Esophagus squamous epithelium (tissue), 5 donors: Measurements from ENCODE around the gene MMRN2. TPM values are rescaled to one million over a fixed set of nuclear protein-coding genes. Genes with fewer than 3 reads are reported as not detected.

Experiments
- DNase-seq: peaks from one replicate; lab custom pipeline; 2025; lab: John Stamatoyannopoulos, UW
- H3K27ac ChIP-seq, 4 donors: fragments of 200-600 bp; sonication (generic); one replicate each; pipeline ENCODE4 v1.5.1; 2016 to 2019; ENCODE audit warnings: mild to moderate bottlenecking in 1 of 4
- H3K27me3 ChIP-seq, 4 donors: fragments of 200-600 bp; sonication (generic); 1 replicate in 3 of 4; 2 replicates in 1 of 4; pipeline versions ENCODE4 v1.5.1 to v1.6.0; 2017 to 2021; ENCODE audit warnings: antibody characterized with exemption in 1 of 4
- H3K36me3 ChIP-seq, 3 donors: fragments of 200-600 bp; sonication (generic); one replicate each; pipeline ENCODE4 v1.5.1; 2016 to 2019
- H3K4me1 ChIP-seq, 3 donors: fragments of 200-600 bp; sonication (generic); one replicate each; pipeline ENCODE4 v1.5.1; 2017 to 2019
- H3K4me3 ChIP-seq, 4 donors: fragments of 200-600 bp; sonication (generic); 1 replicate in 3 of 4; 2 replicates in 1 of 4; pipeline ENCODE4 v1.5.1; 2016 to 2019; ENCODE audit warnings: mild to moderate bottlenecking in 2 of 4, moderate library complexity in 1 of 4
- H3K9me3 ChIP-seq, 3 donors: fragments of 200-600 bp; sonication (generic); one replicate each; pipeline ENCODE4 v1.5.1; 2016 to 2019
- POLR2A ChIP-seq, 4 donors: fragments of 450-650 bp; IDR thresholded peaks; one replicate each; pipeline ENCODE4 v1.6.1; 2017; ENCODE audit warnings: antibody characterized with exemption in 4 of 4, mild to moderate bottlenecking in 4 of 4, moderate library complexity in 3 of 4
- WGBS, 2 donors: methylation state at CpG; one replicate each; pipeline ENCODE4 v1.1.5; 2018; 5-methylcytosine and 5-hydroxymethylcytosine counted together
- intact Hi-C: fragments of 100-400 bp; cut with DNase I; formaldehyde crosslinking; loops from one replicate; pipeline ENCODE4 v1.15.0; 2022
- small RNA-seq, 4 donors: library from RNA; depleted of rRNA; stranded (forward); fragments of <200 nt; gene quantifications; one replicate each; pipeline ENCODE3, GENCODE V24; 2016
- total RNA-seq, 4 donors: library from RNA; depleted of rRNA; stranded (reverse); fragments of >200 nt; gene quantifications; one replicate each; pipeline ENCODE4 v1.1.0, GENCODE V29; 2016
- TF ChIP-seq, protein P1 (sequence below), 6 experiments: fragments of 450-650 bp in 4 of 6; fragments of 200-600 bp in 2 of 6; sonication (generic) in 2 of 6; IDR thresholded peaks; one replicate each; pipeline ENCODE4 v1.5.1; 2016 to 2019; ENCODE audit warnings: antibody characterized with exemption in 6 of 6, mild to moderate bottlenecking in 4 of 6, moderate library complexity in 4 of 6
- donor health status: DM: yes; HTN: yes; CAD: no.

The MMRN2 gene
- total RNA-seq, 4 donors from 2014 or later = 3.4 to 18.1 (median 11.0) TPM

DNA sequence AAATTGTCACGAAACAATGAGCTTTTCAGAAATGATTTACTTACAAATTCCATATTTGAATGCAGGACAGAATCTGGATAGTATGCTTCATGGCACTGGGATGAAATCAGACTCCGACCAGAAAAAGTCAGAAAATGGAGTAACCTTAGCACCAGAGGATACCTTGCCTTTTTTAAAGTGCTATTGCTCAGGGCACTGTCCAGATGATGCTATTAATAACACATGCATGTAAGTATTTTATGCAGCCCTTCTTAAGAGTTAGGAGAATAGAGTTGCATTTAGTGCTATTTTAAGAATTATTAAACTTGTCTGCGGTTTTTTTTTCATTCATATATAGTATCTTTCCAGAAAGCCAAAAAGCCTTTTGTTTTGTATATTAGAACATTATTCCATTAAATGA is 67.4 kb downstream of the MMRN2 start:
- WGBS, 2 donors = 70 to 81% methylated on average over 3 of the region's 3 CpGs
- DNase-seq = no peak
- Histone ChIP-seq H3K27me3 (no peaks in the 10 kb centered on the region), H3K27ac (no peak overlapping the region), H3K4me1 (peaks cover 0 to 13% (median 0%) of the 10 kb centered on the region in 3 donors), H3K9me3 (no peaks in the 10 kb centered on the region), H3K4me3 (no peak overlapping the region), H3K36me3 (peaks cover 0 to 27% (median 5%) of the 10 kb centered on the region in 3 donors)
- intact Hi-C loops = no loop called here
- TF ChIP-seq POLR2A (IDR thresholded peaks at IDR 0.05) = no peak
- TF ChIP-seq, protein P1, sequence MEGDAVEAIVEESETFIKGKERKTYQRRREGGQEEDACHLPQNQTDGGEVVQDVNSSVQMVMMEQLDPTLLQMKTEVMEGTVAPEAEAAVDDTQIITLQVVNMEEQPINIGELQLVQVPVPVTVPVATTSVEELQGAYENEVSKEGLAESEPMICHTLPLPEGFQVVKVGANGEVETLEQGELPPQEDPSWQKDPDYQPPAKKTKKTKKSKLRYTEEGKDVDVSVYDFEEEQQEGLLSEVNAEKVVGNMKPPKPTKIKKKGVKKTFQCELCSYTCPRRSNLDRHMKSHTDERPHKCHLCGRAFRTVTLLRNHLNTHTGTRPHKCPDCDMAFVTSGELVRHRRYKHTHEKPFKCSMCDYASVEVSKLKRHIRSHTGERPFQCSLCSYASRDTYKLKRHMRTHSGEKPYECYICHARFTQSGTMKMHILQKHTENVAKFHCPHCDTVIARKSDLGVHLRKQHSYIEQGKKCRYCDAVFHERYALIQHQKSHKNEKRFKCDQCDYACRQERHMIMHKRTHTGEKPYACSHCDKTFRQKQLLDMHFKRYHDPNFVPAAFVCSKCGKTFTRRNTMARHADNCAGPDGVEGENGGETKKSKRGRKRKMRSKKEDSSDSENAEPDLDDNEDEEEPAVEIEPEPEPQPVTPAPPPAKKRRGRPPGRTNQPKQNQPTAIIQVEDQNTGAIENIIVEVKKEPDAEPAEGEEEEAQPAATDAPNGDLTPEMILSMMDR (IDR thresholded peaks at IDR 0.05) = no peak

DNA sequence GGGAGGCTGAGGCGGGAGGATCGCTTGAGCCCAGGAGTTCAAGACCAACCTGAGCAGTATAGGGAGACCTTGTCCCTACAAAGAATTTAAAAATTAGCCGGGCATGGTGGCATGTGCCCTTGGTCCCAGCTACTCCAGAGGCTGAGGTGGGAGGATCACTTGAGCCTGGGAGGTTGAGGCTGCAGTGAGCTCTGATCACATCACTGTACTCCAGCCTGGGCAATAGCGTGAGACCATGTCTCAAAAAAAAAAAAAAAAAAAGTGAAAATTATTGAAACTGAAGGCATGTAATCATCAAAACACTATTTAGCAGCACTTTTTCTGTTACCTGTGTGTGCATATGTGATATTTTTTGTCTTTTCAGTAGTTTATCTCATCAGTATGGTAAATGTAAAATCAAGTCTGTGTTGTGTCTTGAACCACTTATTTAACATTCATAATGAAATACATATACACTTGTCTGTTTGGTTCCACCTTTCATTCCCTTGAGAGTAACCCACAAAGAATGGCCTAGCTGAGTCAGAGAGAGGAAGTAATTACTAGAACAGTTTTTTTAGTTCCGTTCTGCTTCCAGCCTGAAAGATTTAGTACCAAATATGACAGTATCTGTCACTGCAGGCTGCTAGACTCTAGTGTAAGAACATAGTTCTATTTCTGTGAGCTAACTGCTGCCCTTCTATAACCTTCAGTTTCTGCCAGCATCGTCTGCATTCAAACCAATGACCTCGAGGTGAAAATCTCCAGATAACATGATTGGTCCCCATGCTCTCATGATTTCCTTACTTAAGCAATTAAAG is 68.6 kb downstream of the MMRN2 start:
- Histone ChIP-seq H3K4me1 (peaks cover 0 to 13% (median 0%) of the 10 kb centered on the region in 3 donors), H3K27me3 (no peaks in the 10 kb centered on the region), H3K9me3 (no peaks in the 10 kb centered on the region), H3K27ac (peak overlapping the region in 2 of 4 donors; percentile 23 to 24), H3K36me3 (peaks cover 0 to 24% (median 5%) of the 10 kb centered on the region in 3 donors), H3K4me3 (no peak overlapping the region)
- WGBS, 2 donors = 60 to 80% methylated on average over 7 of the region's 7 CpGs
- no peak for TF ChIP-seq POLR2A (IDR thresholded peaks at IDR 0.05)
- TF ChIP-seq, protein P1 (IDR thresholded peaks at IDR 0.05) = no peak
- no peak for DNase-seq
- intact Hi-C loops = no loop called here

Small RNAs within 50 kb of the gene (small RNA-seq; reads per million reads assigned to genes)
- 0 reads per million in 4 donors for gene BMS1P3
- 0 to 0.15 (median 0) reads per million in 4 donors for gene RNU1-19P

Other genes starting within 250 kb of the MMRN2 start
- 10 to 100 TPM in 3 of 4 donors, 1 to 10 TPM in 1; 5.2 to 40.2 (median 26.0) TPM for gene BMPR1A, start 201.0 kb downstream of the MMRN2 start, total RNA-seq
- gene SNCG, start 984 bp upstream of the MMRN2 start, total RNA-seq = 10 to 100 TPM in 2 of 4 donors, 1 to 10 TPM in 2; 5.3 to 32.4 (median 11.4) TPM
- gene ADIRF, start 10.9 kb upstream of the MMRN2 start, total RNA-seq = 10 to 100 TPM; 23.8 to 74.4 (median 47.4) TPM
- 100 to 1,000 TPM in 2 of 4 donors, 10 to 100 TPM in 2; 57.1 to 371 (median 225) TPM for gene FAM25A, start 62.7 kb upstream of the MMRN2 start, total RNA-seq
- gene GLUD1, start 137.2 kb upstream of the MMRN2 start, total RNA-seq = 100 to 1,000 TPM; 114 to 204 (median 130) TPM
- gene SHLD2, start 137.6 kb upstream of the MMRN2 start, total RNA-seq = 10 to 100 TPM; 12.7 to 31.7 (median 21.5) TPM